Renal pelvis (tissue), 4 donors: ENCODE data around the gene SPTBN1. TPM values are rescaled to one million over a fixed set of nuclear protein-coding genes. Genes with fewer than 3 reads are reported as not detected.

Experiments
- DNase-seq: peaks from one replicate; pipeline ENCODE4 v3.0.0-alpha.2; 2013
- polyA plus RNA-seq, 3 donors: library from polyadenylated mRNA; unstranded; fragments of 120-200 nt; gene quantifications; one replicate each; pipeline ENCODE4 v1.2.1, GENCODE V29; 2013; ENCODE audit not compliant: insufficient read length in 3 of 3

Gene SPTBN1
- polyA plus RNA-seq, 3 donors, result 230 to 261 (median 254) TPM

DNA sequence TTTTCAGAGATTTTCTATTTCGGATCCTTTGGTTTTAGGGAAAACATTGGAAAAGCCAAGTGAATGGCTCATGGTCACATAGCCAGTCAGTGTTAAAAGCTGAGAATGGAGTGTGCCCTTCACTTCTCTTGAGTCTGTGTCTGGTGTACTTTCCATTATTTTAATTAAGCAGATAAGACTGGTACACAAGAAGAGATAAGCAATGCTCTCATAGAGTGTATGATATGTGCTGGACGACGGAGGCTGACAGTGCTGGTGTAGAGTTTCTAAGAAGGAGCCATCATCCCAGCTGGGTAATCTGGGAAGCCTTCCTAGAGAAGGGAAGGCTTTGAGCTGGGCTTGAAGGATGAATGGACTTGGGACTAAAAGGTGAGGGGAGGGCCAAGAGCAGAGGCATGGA lies 93.3 kb downstream of the SPTBN1 start:
- no peak for DNase-seq

DNA sequence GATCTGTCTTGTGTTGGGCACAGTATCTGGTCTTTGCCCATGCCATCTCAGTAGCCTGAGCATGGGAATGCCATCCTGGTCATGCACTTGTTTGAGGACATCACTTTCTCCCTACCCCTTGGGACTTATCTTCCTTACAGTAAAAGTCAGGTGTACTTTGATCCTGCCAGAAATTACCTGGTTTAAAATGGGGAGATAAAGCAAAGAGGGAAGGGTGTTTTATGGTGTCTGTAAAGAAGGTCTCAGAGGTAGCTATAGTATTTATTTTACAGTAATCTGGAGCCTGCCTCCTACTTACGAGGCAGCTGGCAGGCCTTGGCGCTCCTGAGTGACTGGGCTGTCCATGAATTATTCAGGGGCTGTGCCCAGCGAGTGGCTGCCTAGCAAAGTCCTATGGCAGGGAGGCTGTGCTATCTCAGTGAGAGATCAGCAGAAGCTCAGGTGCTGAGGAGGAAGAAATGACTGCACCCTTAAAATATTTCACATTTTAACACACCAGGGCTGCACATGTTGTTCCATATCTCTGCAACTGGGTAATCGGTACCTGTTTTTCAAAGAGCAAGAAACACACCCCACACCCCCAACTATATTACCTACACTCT lies 93.9 kb downstream of the SPTBN1 start:
- DNase-seq, result no peak

DNA sequence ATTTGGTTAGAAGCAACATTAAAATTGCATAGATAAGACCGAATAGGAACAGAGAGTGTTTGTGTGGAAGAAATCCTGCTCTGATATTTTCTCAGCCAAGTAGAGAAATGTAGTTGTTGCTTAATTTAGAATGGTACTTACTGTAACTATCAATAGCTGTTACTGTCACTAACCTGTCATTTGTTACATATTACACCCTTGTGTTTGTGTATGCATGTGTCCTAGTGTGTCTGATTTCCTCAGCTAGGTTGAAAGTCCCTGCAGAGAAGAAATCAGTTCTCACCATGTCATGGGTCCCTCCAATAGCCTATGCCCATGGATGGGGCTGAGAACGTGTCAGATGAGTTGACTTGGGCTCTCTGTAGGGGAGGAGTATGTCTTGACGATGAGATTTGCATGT lies 94.4 kb downstream of the SPTBN1 start:
- no peak for DNase-seq

DNA sequence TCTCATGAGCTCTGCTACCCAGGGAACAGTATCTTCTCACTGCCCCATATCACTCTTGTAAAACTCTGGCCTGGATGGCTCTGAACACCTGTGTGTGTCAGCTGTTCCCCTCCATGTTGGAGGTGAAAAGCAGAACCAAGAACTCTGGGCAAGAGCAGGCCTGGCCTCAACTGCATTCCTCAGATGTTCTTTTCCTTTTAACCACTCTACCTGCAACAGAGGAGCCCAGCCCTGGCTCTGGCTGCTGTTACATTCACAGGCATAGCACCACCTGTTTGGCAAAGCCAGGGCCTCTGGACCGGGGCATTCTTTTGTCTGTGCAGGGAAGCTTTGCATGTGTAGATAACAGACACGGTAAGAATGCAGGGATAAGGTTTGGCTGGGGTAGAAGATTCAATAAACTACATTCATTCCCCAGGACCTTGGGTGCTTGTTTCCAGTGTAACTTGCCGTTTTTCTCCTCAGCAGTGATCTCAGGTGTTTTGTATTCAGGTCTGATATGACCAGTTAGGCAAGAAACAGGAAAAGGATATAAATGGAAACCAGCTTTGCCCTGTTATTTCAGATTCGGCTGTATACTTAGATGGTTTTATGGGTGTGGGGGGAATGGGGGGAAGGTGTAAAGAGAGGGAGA lies 95.1 kb downstream of the SPTBN1 start:
- DNase-seq, result no peak

DNA sequence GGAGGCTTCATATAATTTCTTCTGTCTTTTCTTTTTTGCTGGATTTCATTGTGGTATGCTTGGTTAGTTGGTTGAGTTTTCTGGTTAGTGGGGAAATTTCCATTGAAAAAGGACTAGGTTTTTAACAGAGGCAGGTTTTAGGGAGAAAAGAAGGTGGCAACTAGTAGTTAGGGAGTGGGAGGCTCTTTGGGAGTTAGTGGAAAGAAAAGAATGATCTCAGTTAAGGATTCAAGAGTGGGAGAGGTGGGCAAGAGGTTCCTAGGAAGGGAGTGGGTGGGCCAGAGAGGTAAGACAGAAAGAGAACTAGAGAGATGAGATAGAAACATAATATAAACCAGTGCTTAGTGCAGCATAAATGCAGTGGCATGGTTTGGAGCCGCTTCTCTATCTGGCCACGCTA lies 96.9 kb downstream of the SPTBN1 start:
- DNase-seq, result no peak

DNA sequence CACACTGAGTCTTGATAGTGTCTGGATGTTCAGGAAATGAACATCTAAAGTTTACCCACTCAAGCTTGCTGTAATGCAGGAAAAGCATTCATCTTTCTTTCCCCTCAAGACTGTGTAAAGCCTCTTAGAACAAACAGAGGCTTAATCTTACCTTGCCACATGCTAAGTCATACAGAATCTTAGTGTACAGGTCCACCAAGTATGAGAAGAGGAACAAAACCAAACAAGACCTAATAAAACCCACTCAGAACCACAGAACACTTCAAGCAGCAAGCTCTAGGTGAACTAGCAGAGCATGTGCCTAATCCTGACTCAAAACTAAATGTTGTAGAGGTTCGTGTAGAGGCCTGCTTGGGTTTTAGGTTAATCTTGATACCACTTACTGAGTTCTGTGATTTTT lies 97.6 kb downstream of the SPTBN1 start:
- no peak for DNase-seq

DNA sequence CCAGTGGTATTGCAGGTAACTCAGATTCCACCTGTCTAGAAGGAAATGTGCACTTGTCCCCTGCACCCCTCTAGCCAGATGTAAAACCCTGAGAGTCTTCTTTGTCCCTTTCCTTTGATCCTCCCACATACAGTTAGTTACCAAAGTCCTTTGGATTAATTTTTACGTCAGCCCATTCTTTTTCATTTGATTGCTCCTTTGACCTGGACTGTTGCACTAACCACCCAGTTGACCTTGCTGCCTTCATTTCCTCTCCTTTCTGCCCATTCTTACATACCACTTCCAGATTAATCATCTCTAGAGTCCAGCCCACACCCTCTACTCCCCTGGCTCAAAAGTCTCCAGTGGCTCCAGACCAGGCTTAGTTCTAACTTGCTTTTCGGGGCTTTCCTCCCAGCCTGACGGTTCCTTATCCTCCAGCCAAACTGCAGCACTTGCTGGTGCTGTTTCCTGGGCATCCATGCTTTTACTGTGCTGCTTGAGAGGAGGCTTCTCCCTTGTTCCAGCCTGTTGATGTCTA lies 99.3 kb downstream of the SPTBN1 start:
- no peak for DNase-seq

DNA sequence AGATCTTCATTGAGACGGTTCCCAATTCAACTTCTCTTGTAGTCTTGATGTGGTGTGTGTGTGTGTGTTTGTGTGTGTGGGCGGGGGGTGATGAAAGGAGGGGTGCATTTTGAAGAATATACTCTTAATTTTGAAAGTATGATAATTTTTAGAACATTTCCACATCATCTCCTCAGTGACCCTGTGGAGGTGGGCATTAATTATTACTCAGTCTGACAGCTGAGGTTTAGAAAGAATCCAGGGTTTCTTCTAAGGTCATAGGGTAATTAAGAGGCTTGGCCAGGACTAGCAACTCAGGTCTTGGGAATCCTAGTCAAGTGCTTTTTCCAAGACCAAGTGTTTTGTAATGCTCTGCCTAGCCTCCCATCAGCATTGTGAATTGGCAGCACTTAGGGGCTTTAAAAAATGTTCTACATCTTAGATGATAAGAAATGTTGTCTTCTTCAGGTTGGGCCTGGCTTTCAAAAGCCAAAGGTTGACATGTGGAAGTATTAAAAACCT lies 100.5 kb downstream of the SPTBN1 start:
- no peak for DNase-seq

DNA sequence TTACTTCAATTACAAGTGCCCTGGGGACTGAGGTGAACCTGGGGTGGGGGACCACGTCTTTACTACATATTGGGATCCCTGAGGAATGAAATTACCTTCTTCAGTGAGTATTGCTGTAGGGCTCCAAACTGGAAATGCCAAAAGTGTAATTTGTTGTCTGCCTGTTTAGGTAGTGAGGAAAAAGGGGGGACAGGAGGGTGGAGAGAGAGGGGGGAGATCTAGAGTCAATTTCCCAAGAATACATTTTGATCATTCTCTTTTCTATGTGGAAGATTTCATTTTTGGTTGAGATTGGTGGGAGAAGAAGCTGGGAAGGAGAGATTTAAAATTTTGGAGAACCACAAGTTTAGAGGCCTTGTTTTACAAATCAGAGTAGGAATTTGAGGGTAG lies 101.1 kb downstream of the SPTBN1 start:
- DNase-seq, result no peak

DNA sequence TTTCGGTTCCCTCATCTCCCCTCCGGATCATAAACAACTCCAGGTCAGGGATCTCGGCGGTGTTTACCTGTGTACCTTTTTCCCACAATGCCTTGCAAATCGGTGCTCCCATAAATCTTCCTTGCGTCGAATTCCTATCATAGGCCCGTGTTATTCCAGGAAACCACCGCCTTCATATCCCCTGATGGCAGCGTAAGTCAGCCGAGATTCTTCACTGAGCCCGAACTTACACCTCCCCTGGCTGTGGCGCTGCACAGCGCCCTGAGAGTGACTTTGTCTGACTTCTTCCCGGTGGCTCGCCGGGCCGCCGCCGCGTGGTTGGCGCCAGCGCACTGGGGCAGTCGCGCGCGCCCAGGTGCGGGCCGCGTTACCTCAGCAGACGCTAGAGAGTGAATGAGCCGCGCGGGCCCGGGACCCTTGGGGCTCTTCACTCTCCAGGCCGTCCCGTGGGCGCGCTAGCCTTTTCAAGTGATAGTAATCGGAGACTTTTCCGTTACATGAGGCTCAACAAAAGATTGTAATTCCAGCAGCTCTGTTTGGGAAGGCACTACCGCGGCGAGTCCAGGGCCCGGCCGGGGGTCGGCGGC lies 101.6 kb downstream of the SPTBN1 start:
- no peak for DNase-seq

DNA sequence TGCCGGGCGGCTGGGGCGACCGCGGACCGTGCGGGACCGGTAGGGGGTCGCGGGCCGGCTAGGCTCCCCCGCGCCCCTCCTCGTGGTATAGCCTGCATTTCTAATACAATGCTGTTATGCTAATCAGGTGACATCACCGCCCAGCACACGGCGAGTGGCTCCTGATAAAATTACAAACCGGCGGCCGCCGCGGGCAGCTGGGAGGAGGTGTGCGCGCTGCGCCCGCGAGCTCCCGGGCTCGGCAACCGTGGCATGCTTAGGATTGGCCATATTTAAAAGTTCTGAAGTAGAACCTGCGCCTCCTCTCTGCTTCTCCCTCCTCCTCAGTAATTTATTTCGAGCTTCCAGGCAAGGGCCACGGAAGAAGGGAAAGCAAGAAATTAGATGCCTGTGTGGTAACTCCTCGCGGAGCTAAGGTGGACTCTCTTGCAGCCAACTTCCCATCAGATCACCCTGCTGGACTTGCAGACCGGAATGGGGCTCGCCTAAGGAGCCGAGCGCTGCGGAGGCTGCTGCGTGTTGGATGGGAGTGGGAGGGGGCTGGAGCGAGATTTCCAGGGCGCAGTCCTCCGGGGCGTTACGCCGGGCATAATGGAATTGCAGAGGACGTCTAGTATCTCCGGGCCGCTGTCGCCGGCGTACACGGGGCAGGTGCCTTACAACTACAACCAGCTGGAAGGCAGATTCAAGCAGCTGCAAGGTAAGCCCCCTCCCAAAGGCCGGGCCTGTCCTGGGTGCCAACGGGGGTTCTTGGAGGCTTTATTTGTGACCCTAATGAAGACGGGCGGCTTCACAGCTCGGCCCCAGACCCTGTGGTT lies 102.3 kb downstream of the SPTBN1 start:
- peak; percentile 82 for DNase-seq

DNA sequence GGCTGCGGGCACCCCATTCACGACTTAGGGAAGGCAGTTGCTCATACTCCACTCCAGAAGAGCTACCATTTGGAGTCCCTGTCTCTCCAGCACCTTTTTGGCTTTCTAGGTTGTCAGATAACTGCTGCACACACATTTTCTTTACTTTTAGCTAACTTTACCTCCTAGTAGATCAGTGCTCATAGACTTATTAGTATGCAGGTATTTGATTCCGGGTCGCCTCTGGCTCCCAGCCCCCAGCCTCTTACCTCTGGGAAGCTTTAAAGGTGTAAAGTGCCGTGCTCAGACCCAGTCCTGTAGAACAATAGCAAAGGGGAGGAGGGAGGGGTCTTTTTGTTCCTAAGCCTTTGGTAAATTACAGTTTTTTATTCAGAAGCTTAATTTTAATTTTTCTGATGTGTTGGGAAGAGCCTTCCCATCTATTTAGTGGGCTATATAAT lies 102.9 kb downstream of the SPTBN1 start:
- DNase-seq, result no peak

DNA sequence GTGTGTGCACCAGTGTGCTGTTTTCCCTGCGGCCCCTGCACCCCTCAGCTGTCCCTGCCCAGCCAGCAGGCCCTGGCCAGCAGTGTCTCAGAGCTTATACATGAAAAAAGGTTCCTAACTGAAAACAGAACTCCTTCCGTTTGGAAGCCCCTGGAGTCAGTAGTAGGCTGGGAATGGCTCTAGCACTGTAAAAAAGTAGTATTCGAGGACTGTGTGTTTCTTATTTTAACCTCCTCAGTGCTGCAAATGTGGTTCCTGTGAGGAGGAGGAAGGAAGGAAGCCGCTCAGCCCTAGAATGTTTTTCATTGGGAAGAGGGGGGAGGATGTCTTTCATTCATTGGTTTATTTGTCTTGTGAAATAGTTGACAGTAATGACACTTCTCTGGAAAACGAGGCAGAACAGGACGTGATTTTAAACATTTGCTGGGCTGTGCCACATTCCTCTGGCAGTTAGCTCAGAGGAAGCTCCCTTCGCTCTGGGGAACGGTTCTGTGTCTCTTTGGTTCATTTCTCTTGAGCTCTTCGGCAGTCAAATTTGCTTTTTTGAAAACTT lies 103.5 kb downstream of the SPTBN1 start:
- no peak for DNase-seq

DNA sequence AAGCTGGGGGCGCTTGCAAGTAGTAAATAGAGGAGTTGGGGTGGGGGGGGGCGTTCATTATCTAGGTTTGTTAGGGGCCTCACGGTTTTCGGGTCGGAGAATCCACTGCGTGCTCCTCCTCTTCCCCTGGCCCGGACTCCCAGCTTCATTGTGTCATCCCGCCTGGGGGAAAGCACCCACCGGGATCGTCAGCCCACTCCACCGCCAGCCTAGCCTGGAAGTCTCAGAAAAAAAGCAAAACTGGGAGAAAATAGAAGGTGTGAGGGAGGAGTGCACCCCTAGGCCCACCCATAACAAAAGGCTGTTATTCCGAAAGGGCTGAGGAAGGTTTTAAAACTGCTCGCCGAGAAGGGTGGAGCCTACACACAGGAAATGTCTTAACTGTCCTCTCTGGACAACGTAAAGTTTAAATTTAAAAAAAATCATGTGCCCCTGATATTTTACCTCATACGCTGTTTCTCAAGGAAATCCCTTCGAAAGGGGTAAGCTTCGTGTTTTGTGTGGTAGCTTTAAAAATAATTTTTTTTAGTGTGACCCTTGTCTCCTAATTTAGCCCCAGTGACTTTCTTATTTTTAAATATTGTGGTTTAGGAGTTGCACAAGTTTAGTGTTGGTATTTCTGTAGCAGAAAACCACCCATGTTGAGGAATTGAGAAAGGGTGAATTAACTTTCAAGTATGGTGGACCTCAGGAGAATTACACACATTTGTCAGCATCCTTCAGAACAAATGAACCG lies 104.2 kb downstream of the SPTBN1 start:
- no peak for DNase-seq

DNA sequence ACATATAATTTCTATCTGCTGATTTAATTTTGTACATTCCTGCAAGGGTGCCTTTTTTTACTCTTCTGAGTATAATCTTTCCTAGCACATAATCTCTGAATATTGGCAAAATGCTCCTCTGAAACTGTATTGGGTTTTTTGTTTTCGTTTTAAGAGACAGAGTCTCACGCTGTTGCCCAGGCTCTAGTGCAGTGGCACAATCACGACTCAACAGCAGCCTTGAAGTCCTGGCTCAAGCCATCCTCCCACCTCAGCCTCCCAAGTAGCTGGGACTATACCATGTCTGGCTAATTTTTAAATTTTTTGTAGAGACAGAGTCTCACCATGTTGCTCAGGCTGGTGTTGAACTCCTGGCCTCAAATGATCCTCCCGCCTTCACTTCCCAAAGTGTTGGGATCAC lies 104.9 kb downstream of the SPTBN1 start:
- DNase-seq, result no peak

DNA sequence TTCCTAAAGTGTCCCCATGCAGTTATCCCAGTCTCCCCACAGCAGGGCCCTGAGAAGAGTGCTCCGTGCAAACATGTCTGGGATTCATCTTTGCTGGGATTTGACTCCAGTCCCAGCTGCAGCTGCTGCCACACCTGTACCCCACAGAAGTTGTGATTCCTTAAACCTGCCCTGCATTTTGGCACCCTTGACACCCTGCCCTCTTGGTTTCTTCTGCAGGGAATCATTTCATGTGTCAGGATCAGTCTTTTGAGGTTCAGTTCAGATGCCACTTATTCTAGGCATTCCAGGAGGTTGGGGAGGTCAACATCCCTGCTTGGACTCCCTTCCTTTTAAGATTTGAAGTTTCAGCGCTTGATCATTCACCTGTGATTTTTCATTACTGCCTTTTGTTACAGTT lies 108.3 kb downstream of the SPTBN1 start:
- DNase-seq, result no peak

DNA sequence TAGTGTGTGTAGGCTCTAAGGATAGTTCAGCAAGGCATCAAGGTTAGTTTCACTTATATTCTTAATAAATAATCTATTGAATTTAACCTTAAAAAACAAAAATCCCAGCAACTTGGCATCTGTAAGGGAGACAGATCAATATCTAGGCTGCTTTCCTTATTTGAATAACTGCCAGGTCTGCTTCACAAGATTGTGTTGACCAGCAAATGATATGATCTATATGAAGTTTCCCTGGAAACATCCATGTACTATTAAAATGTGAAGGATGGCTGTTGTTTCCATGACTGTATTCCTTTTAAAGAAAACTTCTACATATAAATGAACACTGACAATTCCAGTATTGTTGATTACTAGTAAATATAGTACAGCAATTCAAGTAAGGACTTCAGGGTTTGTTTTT lies 109.4 kb downstream of the SPTBN1 start:
- DNase-seq, result no peak

DNA sequence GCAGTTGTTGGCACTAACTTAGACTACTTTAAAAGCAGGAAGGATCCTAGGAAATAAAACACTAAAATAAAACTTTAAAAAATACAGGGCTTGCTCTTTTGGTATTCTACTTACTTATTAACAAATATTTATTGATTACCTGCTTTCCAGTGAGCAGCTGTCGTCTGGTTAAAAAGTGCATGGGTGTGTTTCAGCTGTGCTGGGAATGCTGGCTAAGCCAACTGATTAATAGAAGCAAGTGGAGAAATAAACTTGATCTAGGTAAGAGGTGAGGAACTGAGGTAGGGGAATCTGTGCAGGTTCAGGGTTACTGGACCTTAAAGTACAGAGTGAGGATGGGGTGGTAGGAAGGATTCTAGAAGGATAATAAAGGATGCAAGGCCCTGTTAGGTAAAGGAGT lies 110.8 kb downstream of the SPTBN1 start:
- DNase-seq, result no peak

DNA sequence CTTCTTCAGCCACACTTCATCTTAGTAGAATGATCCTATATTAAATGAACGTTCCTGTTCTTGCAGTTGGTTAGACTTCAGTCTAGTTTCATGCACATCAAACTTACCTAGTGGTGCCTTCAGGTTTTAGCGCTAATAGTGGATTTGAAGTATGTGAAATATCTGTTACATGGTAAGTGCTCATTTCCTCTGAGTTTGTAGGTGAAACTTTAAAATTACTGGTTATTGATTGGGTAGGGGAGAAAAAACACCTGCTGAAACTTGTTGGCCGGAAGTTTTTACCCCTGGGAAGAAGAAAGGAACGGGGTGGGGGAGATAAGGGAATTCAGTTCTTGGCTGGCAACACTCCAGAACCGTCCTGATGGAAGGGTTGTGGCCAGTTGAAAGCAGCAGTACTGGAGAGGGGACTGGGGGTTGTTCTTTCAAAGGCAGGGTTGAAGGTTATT lies 112.8 kb downstream of the SPTBN1 start:
- no peak for DNase-seq

DNA sequence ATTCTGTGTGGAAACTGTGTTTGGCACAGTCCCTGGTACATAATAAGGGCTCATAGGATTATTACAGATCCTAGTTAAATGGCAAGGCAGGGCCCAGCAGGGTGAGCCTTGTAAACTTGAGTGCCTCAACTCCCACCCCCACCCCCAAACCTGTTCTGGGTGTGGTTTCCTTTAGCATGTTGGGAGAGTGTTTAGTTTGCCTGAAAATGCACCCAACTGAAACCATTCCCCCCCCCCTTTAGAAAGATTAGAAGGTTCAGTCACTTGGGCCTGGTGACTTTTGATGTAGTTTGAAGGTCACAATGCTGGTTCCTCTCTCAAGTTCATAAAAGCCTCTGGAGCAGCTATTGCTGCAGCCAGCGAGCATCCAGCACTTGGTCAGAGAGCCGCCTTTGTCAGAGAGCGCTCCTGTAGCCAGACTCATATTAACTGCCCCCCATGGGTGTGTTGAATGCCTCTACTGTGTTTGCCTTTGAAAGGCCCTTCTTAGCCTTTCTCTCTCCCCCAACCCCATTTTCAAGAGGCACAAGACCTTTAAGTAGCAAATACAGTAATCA lies 113.7 kb downstream of the SPTBN1 start:
- DNase-seq, result no peak

DNA sequence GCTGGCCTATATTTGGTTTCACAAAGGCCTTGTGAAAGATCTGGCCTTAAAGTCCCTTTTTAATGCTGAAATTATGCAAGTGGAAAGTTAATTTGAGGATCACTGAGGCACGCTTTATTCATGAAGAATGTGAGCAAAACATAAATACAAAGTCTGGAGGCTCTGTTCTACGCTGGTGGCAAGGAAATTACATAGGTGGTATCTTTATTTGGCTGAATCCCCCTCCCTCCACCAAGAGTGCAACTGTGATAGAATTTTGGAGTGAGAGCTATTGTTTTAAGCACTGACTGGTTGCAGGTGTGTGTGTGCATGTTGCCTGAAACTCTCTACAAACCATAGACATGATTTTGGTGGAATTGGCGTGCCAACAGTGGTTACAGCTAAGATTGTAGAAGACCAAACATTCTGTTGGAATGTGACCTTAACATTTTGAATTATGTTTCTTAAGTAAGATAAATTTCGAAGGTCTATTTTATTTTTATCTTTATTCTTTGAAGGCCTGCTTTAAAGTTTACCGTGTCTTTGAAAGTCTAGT lies 114.3 kb downstream of the SPTBN1 start:
- DNase-seq, result no peak
